OCI-LY3 (cell line): ENCODE measurements around the gene MAP3K9.

Experiments used
- H2AFZ ChIP-seq: fragments of 200-600, 300-600 bp; shearing (Covaris generic); 2 replicates; pipeline ENCODE4 v1.6.0; 2014; ENCODE audit warnings: antibody characterized with exemption, low read depth, low read length
- H3K27ac ChIP-seq: fragments of 200-600, 300-600 bp; sonication (generic); 2 replicates; pipeline ENCODE4 v1.5.1; 2014; ENCODE audit warnings: mild to moderate bottlenecking, low read length, moderate library complexity, mixed read lengths
- H3K27me3 ChIP-seq: fragments of 200-600, 300-600 bp; sonication (generic); 2 replicates; pipeline ENCODE4 v1.6.1; 2014; ENCODE audit warnings: low read depth, low read length, mixed read lengths
- H3K36me3 ChIP-seq: fragments of 200-600, 300-600 bp; sonication (generic); replicated peaks from 2 replicates; pipeline ENCODE3; 2014; ENCODE audit warnings: low read depth, low read length, mixed read lengths
- H3K4me1 ChIP-seq: fragments of 300-600, 200-600 bp; sonication (generic); 2 replicates; pipeline ENCODE4 v1.6.1; 2014; ENCODE audit warnings: low read length, mixed read lengths
- H3K4me2 ChIP-seq: fragments of 200-600, 300-600 bp; sonication (generic); 2 replicates; pipeline ENCODE4 v1.6.1; 2014; ENCODE audit warnings: low read length, mixed read lengths
- H3K4me3 ChIP-seq: fragments of 300-600, 200-600 bp; sonication (generic); 2 replicates; pipeline ENCODE4 v1.5.1; 2014; ENCODE audit warnings: antibody characterized with exemption, mild to moderate bottlenecking, low read length, moderate library complexity
- H3K79me2 ChIP-seq: fragments of 300-600, 200-600 bp; shearing (Covaris generic); 2 replicates; pipeline ENCODE4 v1.6.1; 2014; ENCODE audit warnings: mild to moderate bottlenecking, low read length, mixed read lengths
- H3K9ac ChIP-seq: fragments of 300-600, 200-600 bp; shearing (Covaris generic); 2 replicates; pipeline ENCODE4 v1.6.0; 2014; ENCODE audit warnings: mild to moderate bottlenecking, low read length, moderate library complexity
- H3K9me3 ChIP-seq: fragments of 200-600, 300-600 bp; shearing (Covaris generic); 2 replicates; pipeline ENCODE4 v1.6.1; 2014; ENCODE audit warnings: low read length, mixed read lengths; ENCODE audit not compliant: insufficient read depth
- H4K20me1 ChIP-seq: fragments of 200-600, 300-600 bp; sonication (generic); 2 replicates; pipeline ENCODE4 v1.6.1; 2016; ENCODE audit warnings: low read length, mixed read lengths; ENCODE audit not compliant: insufficient read depth
- CTCF ChIP-seq: fragments of 200-600, 300-600 bp; sonication (generic); IDR thresholded peaks from 2 replicates; pipeline ENCODE4 v1.5.1; 2014; ENCODE audit warnings: antibody characterized with exemption, low read length, low read depth
- EZH2phosphoT487 ChIP-seq: fragments of 200-600 bp; shearing (Covaris generic); IDR thresholded peaks from 2 replicates; pipeline ENCODE4 v1.6.1; 2018; ENCODE audit warnings: antibody characterized with exemption, mixed run types, low read depth

The MAP3K9 gene

GRCh38 chr14:70722418-70722817 is 86.9 kb downstream of the MAP3K9 start:
- H3K79me2 ChIP-seq, result no peaks in the 10 kb centered on the region
- no peak overlapping the region for H3K9ac ChIP-seq
- H3K9me3 ChIP-seq, result no peaks in the 10 kb centered on the region
- H3K4me1 ChIP-seq, result no peaks in the 10 kb centered on the region
- no peak overlapping the region for H3K4me2 ChIP-seq
- no peaks in the 10 kb centered on the region for H3K27me3 ChIP-seq
- H3K4me3 ChIP-seq, result no peak overlapping the region
- no peak overlapping the region for H3K27ac ChIP-seq
- H3K36me3 ChIP-seq, result no peaks in the 10 kb centered on the region
- no peaks in the 10 kb centered on the region for H4K20me1 ChIP-seq
- TF ChIP-seq EZH2phosphoT487, result no peak
- no peak overlapping the region for H2AFZ ChIP-seq

GRCh38 chr14:70721542-70721941 is 87.8 kb downstream of the MAP3K9 start:
- Histone ChIP-seq H3K9ac (no peak overlapping the region), H4K20me1 (no peaks in the 10 kb centered on the region), H3K4me3 (no peak overlapping the region), H3K79me2 (no peaks in the 10 kb centered on the region), H3K4me2 (no peak overlapping the region), H3K27me3 (no peaks in the 10 kb centered on the region), H3K27ac (no peak overlapping the region), H3K36me3 (no peaks in the 10 kb centered on the region), H3K4me1 (no peaks in the 10 kb centered on the region), H3K9me3 (no peaks in the 10 kb centered on the region), H2AFZ (no peak overlapping the region)
- TF ChIP-seq CTCF (no peak), EZH2phosphoT487 (no peak)

- Histone ChIP-seq H3K4me1 (no peaks in the 10 kb centered on the region), H4K20me1 (no peaks in the 10 kb centered on the region), H3K27me3 (peaks cover 4% of the 10 kb centered on the region; the same call in 1 of the 2 replicates), H3K9me3 (no peaks in the 10 kb centered on the region), H3K36me3 (no peaks in the 10 kb centered on the region), H3K9ac (no peak overlapping the region), H3K79me2 (no peaks in the 10 kb centered on the region), H3K4me3 (no peak overlapping the region), H2AFZ (no peak overlapping the region), H3K4me2 (no peak overlapping the region), H3K27ac (no peak overlapping the region)
- TF ChIP-seq EZH2phosphoT487 (no peak), CTCF (no peak)
Measured at GRCh38 chr14:70718383-70719118, 90.8 kb downstream of the MAP3K9 start.

GRCh38 chr14:70716958-70717357 is 92.4 kb downstream of the MAP3K9 start:
- no peaks in the 10 kb centered on the region for H3K4me1 ChIP-seq
- no peaks in the 10 kb centered on the region for H3K79me2 ChIP-seq
- TF ChIP-seq EZH2phosphoT487, result no peak
- no peak for TF ChIP-seq CTCF
- H4K20me1 ChIP-seq, result no peaks in the 10 kb centered on the region
- H3K36me3 ChIP-seq, result no peaks in the 10 kb centered on the region
- no peak overlapping the region for H2AFZ ChIP-seq
- H3K27me3 ChIP-seq, result peaks cover 8% of the 10 kb centered on the region; the same call in 1 of the 2 replicates
- H3K27ac ChIP-seq, result no peak overlapping the region
- H3K9me3 ChIP-seq, result no peaks in the 10 kb centered on the region
- H3K4me3 ChIP-seq, result no peak overlapping the region
- no peak overlapping the region for H3K9ac ChIP-seq
- H3K4me2 ChIP-seq, result no peak overlapping the region
